ENCODE measurements around the gene FBRSL1. TPM values are rescaled to one million over a fixed set of nuclear protein-coding genes. Genes with fewer than 3 reads are reported as not detected.

The FBRSL1 gene
- total and polyA plus RNA-seq, 2 donors (not counting 1 experiment from before 2014, with no cell fraction given): 62.6 to 112 TPM

- no peaks in the 10 kb centered on the region for H3K27me3 Mint-ChIP-seq
- Histone ChIP-seq H3K4me3 (ENCODE audit: control extremely low read depth in 1 of 5, extremely low read depth in 1 of 5, insufficient read depth in 1 of 5, low read depth in 2 of 5, low read length in 4 of 5) (no peak overlapping the region), H3K79me2 (ENCODE audit: control insufficient read depth, insufficient read depth, low read length) (peaks cover 25% of the 10 kb centered on the region), H3K9me3 (ENCODE audit: control extremely low read depth in 1 of 3, control insufficient read depth in 2 of 3, insufficient read depth in 1 of 3, low read length in 2 of 3) (no peaks in the 10 kb centered on the region), H3K9ac (ENCODE audit: low read length) (no peak overlapping the region), H3K4me2 (replicated peaks; ENCODE audit: low read depth, low read length, poor library complexity, severe bottlenecking) (no peak overlapping the region), H3K4me1 (ENCODE audit: control insufficient read depth in 2 of 2, insufficient read depth in 2 of 2, low read length in 2 of 2) (no peaks in the 10 kb centered on the region), H2AFZ (ENCODE audit: insufficient read depth, low read depth, low read length, poor library complexity, severe bottlenecking) (no peak overlapping the region), H3K27me3 (replicated peaks in 1 of 4; ENCODE audit: control extremely low read depth in 1 of 4, control insufficient read depth in 3 of 4, insufficient read depth in 4 of 4, low read length in 3 of 4) (no peaks in the 10 kb centered on the region), H3K27ac (ENCODE audit: low read length in 2 of 2) (no peak overlapping the region), H4K20me1 (ENCODE audit: control insufficient read depth, insufficient read depth, low read length, poor library complexity, severe bottlenecking) (peaks cover 71% of the 10 kb centered on the region), H3K36me3 (replicated peaks in 1 of 2; ENCODE audit: control extremely low read depth in 1 of 2, control insufficient read depth in 1 of 2, extremely low read depth in 1 of 2, insufficient read depth in 2 of 2, low read length in 1 of 2) (peaks cover 0 to 8% of the 10 kb centered on the region in 2 experiments)
- 83% methylated on average over 25 of the region's 27 CpGs for WGBS (ENCODE audit: insufficient coverage)
- CTCF ChIA-PET: interaction anchor here (1.0 kb wide), 1 partner anchor 11 kb away, joined by 3 read pairs; no protein-coding TSS in a partner anchor
- DNase-seq: no peak
- TF ChIP-seq EZH2 (IDR thresholded peaks at IDR 0.05; ENCODE audit: borderline replicate concordance, insufficient read depth, low read depth, low read length, poor library complexity, severe bottlenecking): no peak
- TF ChIP-seq CTCF (IDR thresholded peaks at IDR 0.05): no peak
- no peak overlapping the region for H3K27ac Mint-ChIP-seq
- intact Hi-C loops (cut with micrococcal nuclease): no loop called here
- peaks cover 7% of the 10 kb centered on the region for H3K4me1 Mint-ChIP-seq
- H3K9me3 Mint-ChIP-seq (ENCODE audit: insufficient read depth): no peaks in the 10 kb centered on the region
- no peak for ATAC-seq (ENCODE audit: low read depth)
- POLR2A ChIA-PET: no interaction called here
- no peak overlapping the region for H3K4me3 Mint-ChIP-seq
These were observed 53.5 kb downstream of the FBRSL1 start for GRCh38 chr12:132543298-132544079.

GRCh38 chr12:132544080-132544397 is 54.1 kb downstream of the FBRSL1 start:
- no peak overlapping the region for H3K27ac Mint-ChIP-seq

More at GRCh38 chr12:132544080-132544397, 54.1 kb downstream of the FBRSL1 start:
- Histone ChIP-seq H3K9me3 (ENCODE audit: control extremely low read depth in 1 of 3, control insufficient read depth in 2 of 3, insufficient read depth in 1 of 3, low read length in 2 of 3) (no peaks in the 10 kb centered on the region), H3K36me3 (replicated peaks in 1 of 2; ENCODE audit: control extremely low read depth in 1 of 2, control insufficient read depth in 1 of 2, extremely low read depth in 1 of 2, insufficient read depth in 2 of 2, low read length in 1 of 2) (peaks cover 0 to 9% of the 10 kb centered on the region in 2 experiments), H3K79me2 (ENCODE audit: control insufficient read depth, insufficient read depth, low read length) (peaks cover 25% of the 10 kb centered on the region), H3K27ac (ENCODE audit: low read length in 2 of 2) (no peak overlapping the region), H3K4me2 (replicated peaks; ENCODE audit: low read depth, low read length, poor library complexity, severe bottlenecking) (no peak overlapping the region), H4K20me1 (ENCODE audit: control insufficient read depth, insufficient read depth, low read length, poor library complexity, severe bottlenecking) (peaks cover 77% of the 10 kb centered on the region), H3K27me3 (replicated peaks in 1 of 4; ENCODE audit: control extremely low read depth in 1 of 4, control insufficient read depth in 3 of 4, insufficient read depth in 4 of 4, low read length in 3 of 4) (no peaks in the 10 kb centered on the region), H3K4me1 (ENCODE audit: control insufficient read depth in 2 of 2, insufficient read depth in 2 of 2, low read length in 2 of 2) (no peaks in the 10 kb centered on the region), H3K9ac (ENCODE audit: low read length) (no peak overlapping the region), H3K4me3 (ENCODE audit: control extremely low read depth in 1 of 5, extremely low read depth in 1 of 5, insufficient read depth in 1 of 5, low read depth in 2 of 5, low read length in 4 of 5) (no peak overlapping the region), H2AFZ (ENCODE audit: insufficient read depth, low read depth, low read length, poor library complexity, severe bottlenecking) (no peak overlapping the region)
- intact Hi-C loops (cut with micrococcal nuclease): no loop called here
- DNase-seq (no peak), ATAC-seq (ENCODE audit: low read depth) (no peak)
- POLR2A ChIA-PET: no interaction called here
- Mint-ChIP-seq H3K9me3 (ENCODE audit: insufficient read depth) (no peaks in the 10 kb centered on the region), H3K27me3 (no peaks in the 10 kb centered on the region), H3K4me1 (peaks cover 7% of the 10 kb centered on the region), H3K4me3 (no peak overlapping the region)
- TF ChIP-seq EZH2 (IDR thresholded peaks at IDR 0.05; ENCODE audit: borderline replicate concordance, insufficient read depth, low read depth, low read length, poor library complexity, severe bottlenecking): no peak
- TF ChIP-seq CTCF (IDR thresholded peaks at IDR 0.05): no peak
- 93% methylated on average over 11 of the region's 12 CpGs for WGBS (ENCODE audit: insufficient coverage)
- CTCF ChIA-PET: interaction anchor here (1.0 kb wide), 1 partner anchor 11 kb away, joined by 3 read pairs; no protein-coding TSS in a partner anchor
